GM12872 (cell line): ENCODE data around the gene RAMACL.

Experiments used
- TF ChIP-seq, protein P1 (sequence below): IDR thresholded peaks from 3 replicates; pipeline ENCODE4 v1.5.1; 2011; ENCODE audit warnings: low read depth, mild to moderate bottlenecking, low read length, moderate library complexity; ENCODE audit not compliant: insufficient read depth

RAMACL gene

DNA sequence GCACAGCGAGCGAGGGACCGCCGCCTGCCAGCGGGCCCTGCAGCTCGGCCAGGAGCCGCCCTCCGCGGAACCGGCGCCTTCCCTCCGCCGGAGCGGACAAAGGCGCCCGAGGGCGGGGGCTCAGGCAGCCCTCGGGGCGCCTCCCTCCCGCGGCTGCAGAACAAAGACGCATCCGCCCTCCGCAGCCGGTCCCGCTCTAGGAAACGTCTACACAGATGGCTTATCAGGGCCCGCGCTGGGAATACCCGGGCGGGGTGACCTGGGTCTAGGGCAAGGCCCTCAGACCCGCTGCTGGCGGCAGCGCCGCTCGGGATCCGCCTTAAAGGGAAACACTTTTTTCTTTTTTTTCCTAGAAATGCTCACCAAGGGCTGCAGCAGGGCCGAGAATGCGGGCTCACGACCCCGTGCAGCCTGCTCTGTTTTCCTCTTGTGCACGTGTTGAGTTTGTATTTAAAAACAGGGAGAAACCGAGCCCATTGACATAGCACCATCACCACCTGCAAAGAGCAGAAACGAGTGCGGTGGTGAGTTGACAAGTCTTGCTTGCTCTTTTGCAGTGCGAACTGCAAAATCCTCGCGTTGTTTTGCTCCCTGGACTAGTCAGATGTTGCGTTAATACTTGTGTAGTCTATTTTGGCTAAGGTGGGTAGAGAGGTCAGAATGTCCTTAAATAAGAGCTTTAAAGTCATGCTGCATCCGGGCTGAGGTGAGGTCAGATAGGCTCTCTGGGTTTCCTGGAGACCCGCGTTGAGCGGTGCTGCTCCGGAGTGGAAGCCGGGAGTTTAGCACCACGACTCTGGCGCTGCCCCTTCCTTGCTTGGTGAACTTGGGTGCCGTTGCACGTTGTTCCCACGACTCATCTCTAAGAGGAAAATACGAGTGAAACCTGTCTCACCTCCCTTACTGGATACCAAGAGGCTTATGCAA is 41.7 kb upstream of the RAMACL start:
- TF ChIP-seq, protein P1, sequence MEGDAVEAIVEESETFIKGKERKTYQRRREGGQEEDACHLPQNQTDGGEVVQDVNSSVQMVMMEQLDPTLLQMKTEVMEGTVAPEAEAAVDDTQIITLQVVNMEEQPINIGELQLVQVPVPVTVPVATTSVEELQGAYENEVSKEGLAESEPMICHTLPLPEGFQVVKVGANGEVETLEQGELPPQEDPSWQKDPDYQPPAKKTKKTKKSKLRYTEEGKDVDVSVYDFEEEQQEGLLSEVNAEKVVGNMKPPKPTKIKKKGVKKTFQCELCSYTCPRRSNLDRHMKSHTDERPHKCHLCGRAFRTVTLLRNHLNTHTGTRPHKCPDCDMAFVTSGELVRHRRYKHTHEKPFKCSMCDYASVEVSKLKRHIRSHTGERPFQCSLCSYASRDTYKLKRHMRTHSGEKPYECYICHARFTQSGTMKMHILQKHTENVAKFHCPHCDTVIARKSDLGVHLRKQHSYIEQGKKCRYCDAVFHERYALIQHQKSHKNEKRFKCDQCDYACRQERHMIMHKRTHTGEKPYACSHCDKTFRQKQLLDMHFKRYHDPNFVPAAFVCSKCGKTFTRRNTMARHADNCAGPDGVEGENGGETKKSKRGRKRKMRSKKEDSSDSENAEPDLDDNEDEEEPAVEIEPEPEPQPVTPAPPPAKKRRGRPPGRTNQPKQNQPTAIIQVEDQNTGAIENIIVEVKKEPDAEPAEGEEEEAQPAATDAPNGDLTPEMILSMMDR = no peak

DNA sequence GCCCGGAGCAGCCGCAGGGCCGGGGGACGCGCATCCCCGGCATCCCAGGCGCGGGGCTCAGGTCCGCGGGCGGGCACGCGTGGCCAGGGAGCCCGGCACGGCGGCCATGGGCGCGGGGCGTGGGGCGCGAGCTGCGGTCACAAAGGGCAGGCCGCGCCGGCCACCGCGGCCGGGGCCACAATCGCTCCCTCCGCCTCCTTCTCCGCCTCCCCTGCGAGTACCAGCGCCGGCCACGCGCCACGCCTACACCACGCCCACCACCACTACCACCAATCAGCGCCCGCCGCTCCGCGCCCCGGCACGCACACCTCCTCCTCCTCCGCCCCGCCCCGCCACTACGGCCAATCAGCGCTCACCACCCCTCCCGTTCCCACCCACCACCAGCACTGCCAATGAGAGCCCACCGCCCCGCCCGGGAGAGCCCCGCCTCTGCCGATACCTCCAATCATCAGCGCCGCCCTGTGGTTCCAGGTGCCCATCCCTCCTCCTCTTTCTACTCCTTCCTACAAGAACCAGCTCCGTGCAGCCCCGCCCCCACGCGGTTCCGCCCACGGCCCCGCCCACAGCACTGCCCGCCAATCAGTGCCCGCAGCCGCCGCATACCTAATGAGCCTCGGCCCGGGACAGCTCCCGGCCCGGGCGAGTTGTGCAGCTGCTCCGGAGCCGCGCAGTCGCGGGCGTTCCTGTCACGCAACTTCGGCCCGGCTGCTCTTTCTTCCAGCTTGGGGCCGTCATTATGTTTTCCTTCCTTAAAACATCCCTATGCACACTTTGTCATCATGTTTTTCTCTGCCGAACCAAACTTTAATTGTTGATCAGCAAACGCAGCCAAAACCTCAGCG is 40.8 kb upstream of the RAMACL start, which contains the start of gene RPS6KA2:
RPS6KA2 (minus strand) TSS at position 219 of the 842 bp plus-strand sequence. CDS start 232 bp downstream, outside the sequence.
- TF ChIP-seq, protein P1 = no peak

DNA sequence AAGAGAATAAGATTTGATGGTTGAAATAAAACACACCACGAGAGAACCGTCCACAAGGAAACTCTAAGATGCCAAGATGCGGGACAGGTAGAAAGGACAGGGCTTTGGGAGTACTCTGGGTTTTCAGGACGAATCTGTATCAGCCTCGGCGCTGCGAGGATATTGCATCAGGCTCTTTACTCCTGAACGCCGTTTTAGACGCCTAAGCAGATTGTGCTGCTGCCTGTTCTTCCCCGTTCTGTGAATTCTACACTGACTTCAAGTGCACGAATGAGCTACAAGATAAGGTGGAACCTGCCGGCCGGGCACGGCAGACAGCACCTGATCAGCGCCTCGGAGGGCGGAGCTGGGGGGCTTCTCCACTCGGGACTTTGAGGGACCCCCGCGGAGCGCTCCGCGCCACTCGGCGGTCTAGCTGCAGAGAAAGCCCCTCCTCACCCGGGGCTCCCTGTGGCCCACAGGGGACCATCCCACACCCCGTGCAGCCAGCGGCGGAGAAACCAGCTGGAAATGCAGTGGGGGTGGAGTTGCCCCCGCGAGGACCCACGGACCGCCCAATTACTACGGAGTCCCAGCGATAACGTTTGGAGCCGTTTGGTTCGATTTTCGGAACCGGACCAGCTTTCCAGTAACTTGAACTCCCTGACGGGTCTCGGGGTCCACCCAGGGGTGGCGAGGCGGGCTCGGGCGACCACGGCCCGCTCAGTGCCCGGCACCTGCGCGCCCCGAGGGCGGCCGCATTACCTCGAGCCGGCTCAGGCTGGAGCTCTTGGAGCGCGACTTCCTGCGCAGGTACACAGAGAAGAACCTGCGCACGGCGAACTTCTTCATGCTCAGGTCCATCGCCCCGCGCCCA is 39.9 kb upstream of the RAMACL start:
- TF ChIP-seq, protein P1 = no peak

DNA sequence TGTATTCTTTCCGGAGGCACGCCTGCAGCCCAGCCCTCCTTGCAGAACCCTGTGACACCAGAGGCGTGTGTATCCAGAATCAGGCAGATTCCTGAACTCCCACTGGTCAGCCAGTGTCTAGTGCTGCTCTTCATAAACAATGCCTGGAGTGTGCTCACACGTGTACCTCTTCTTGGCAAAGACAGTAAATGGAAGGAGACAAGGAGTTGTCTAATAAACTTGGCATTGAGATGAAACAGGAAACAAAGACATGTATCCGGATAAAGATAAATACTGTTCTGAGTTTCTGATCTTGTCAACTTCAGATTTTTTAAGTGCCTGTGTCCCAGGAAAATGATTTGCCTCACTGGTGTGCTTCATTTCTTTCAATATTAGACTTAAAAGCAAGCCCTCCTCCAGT is 38.9 kb upstream of the RAMACL start:
- TF ChIP-seq, protein P1 = no peak

DNA sequence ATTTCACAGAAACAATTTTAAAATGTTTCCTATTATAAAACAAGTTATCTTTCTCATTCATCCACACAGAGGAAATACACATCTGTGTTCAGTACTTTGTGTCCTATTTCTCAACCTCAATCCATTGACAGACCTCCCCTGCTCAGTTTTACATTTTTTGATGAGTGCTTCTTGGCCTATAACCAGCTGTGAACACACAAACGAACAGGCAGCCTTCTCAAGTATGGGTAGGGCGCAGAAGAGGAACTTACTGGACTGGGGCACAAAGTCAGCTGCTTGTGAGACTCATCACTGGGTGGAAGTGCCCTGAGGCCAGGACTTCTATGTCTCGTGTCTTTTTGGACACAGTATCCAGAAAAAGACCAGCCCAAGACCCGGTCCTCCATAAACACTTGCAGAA is 37.8 kb upstream of the RAMACL start:
- TF ChIP-seq, protein P1 = no peak

DNA sequence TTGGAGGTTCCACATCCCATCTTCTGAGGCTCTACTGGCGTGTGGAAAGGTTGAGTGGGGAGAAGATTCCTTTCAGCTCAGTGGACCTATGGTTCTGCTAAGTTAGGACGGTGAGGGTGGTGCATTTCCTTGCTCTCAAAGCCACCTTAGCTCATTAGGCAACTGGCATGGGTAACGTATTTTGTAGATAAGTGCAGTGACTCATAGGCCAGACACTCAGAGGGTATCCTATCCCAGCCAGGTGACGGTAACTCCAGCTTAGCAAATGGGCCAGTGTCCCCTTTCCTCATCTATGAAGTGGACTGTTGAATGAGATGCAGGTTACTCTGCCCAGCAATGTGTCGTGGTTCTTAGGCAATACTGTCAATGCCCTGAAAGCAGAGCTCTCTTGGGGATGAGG is 36.8 kb upstream of the RAMACL start:
- TF ChIP-seq, protein P1 = no peak

DNA sequence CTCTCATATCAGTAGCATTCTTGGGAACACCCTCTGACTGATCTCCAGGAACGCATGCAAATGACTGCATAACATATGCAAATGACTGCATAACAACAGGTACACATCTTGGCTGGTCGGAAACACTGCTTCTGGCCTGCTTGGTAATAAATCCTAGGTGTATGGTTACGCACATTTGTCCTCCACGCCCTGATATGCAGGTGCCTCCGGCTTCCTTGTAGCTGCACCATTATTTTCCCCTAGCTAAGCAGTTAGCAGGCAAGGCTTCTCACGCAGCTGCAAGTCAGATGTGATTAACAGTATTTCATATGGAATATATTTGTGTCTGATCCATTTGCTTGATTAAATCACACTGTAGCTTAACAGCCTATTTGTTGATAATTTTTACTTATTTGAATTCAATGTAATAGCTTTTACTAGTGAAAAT is 34.6 kb upstream of the RAMACL start:
- TF ChIP-seq, protein P1 = no peak
